Neural progenitor cell (in vitro differentiated cells): Measurements from ENCODE around the gene ATP10A. TPM values are rescaled to one million over a fixed set of nuclear protein-coding genes. Genes with fewer than 3 reads are reported as not detected.
"Not testable (repeated sequence)": the region's sequence is repeated elsewhere in the genome, so short reads cannot be mapped to it uniquely, and the experiment has no call there.

Source experiments
- DNase-seq: peaks from one replicate; pipeline ENCODE4 v3.0.0-alpha.2; 2016; ENCODE audit warnings: low spot score
- H2AFZ ChIP-seq: fragments of 200-600 bp; sonication (generic); replicated peaks from 2 replicates; pipeline ENCODE4 v1.6.1; 2016; ENCODE audit warnings: antibody characterized with exemption
- H3F3A ChIP-seq: fragments of 200-600 bp; sonication (generic); 2 replicates; pipeline ENCODE4 v1.6.1; 2016; ENCODE audit warnings: antibody characterized with exemption, low read depth
- H3K27ac ChIP-seq: fragments of 200-600 bp; sonication (generic); 2 replicates; pipeline ENCODE4 v1.5.1; 2016; ENCODE audit warnings: mild to moderate bottlenecking
- H3K27me3 ChIP-seq: fragments of 200-600 bp; sonication (generic); 2 replicates; pipeline ENCODE4 v1.6.1; 2016; ENCODE audit warnings: mild to moderate bottlenecking, moderate library complexity
- H3K36me3 ChIP-seq: fragments of 200-600 bp; sonication (generic); 2 replicates; pipeline ENCODE4 v1.5.1; 2016
- H3K4me1 ChIP-seq: fragments of 200-600 bp; sonication (generic); 2 replicates; pipeline ENCODE4 v1.6.1; 2016; ENCODE audit warnings: mixed run types
- H3K4me2 ChIP-seq: fragments of 200-600 bp; sonication (generic); 2 replicates; pipeline ENCODE4 v1.6.1; 2016
- H3K4me3 ChIP-seq: fragments of 200-600 bp; sonication (generic); 2 replicates; pipeline ENCODE4 v1.5.1; 2016
- H3K79me2 ChIP-seq: fragments of 200-600 bp; sonication (generic); 2 replicates; pipeline ENCODE4 v1.6.1; 2016; ENCODE audit warnings: low read depth
- H3K9ac ChIP-seq: fragments of 200-600 bp; sonication (generic); 2 replicates; pipeline ENCODE4 v1.6.1; 2016
- H3K9me3 ChIP-seq: fragments of 200-600 bp; sonication (generic); 2 replicates; pipeline ENCODE4 v1.5.1; 2016; ENCODE audit warnings: low read depth
- H4K20me1 ChIP-seq: fragments of 200-600 bp; sonication (generic); 2 replicates; pipeline ENCODE4 v1.6.1; 2016; ENCODE audit warnings: low read depth
- H3K27ac Mint-ChIP-seq: 3 replicates; pipeline ENCODE4 v1.8.0; 2021; ENCODE audit warnings: mixed read lengths
- H3K27me3 Mint-ChIP-seq: 2 replicates; pipeline ENCODE4 v1.8.0; 2022; ENCODE audit warnings: low read depth, mild to moderate bottlenecking, inconsistent platforms, moderate library complexity, mixed read lengths; ENCODE audit not compliant: insufficient read depth
- H3K36me3 Mint-ChIP-seq: 3 replicates; pipeline ENCODE4 v1.8.0; 2021; ENCODE audit warnings: mixed read lengths
- H3K4me1 Mint-ChIP-seq: 3 replicates; pipeline ENCODE4 v1.8.0; 2021; ENCODE audit warnings: mixed read lengths
- H3K4me3 Mint-ChIP-seq: 3 replicates; pipeline ENCODE4 v1.8.0; 2021; ENCODE audit warnings: mild to moderate bottlenecking, moderate library complexity, mixed read lengths
- H3K9me3 Mint-ChIP-seq: 3 replicates; pipeline ENCODE4 v1.8.0; 2020; ENCODE audit warnings: mixed read lengths
- CTCF ChIP-seq: fragments of 200-600 bp; sonication (generic); IDR thresholded peaks from 2 replicates; pipeline ENCODE4 v1.5.1; 2017; ENCODE audit warnings: antibody characterized with exemption, mild to moderate bottlenecking
- EZH2 ChIP-seq: fragments of 200-600 bp; sonication (generic); IDR thresholded peaks from 2 replicates; pipeline ENCODE4 v1.6.1; 2017; ENCODE audit warnings: antibody characterized with exemption, mild to moderate bottlenecking, moderate library complexity
- EZH2phosphoT487 ChIP-seq: fragments of 200-600 bp; sonication (generic); IDR thresholded peaks from 2 replicates; pipeline ENCODE4 v1.6.1; 2017; ENCODE audit warnings: antibody characterized with exemption
- total RNA-seq: library from RNA; depleted of rRNA; stranded (reverse); fragments of >200 nt; gene quantifications from 2 replicates; pipeline ENCODE4 v1.2.3, GENCODE V29; 2015; ENCODE audit warnings: low replicate concordance

ATP10A gene
- total RNA-seq, 1 donor from 2014 or later, result 0.32 TPM

GRCh38 chr15:25774871-25775270 lies 88.3 kb downstream of the ATP10A start:
- Mint-ChIP-seq H3K4me1 (peaks cover 38% of the 10 kb centered on the region), H3K27me3 (peaks cover 2% of the 10 kb centered on the region), H3K4me3 (no peak overlapping the region), H3K27ac (peak overlapping the region; percentile 61), H3K36me3 (peaks cover 1% of the 10 kb centered on the region), H3K9me3 (no peaks in the 10 kb centered on the region)
- Histone ChIP-seq H3F3A (no peaks in the 10 kb centered on the region), H2AFZ (no peak overlapping the region), H3K27ac (no peak overlapping the region), H3K4me2 (peak overlapping the region; percentile 45), H3K79me2 (no peaks in the 10 kb centered on the region), H3K9ac (no peak overlapping the region), H3K27me3 (no peaks in the 10 kb centered on the region), H3K9me3 (no peaks in the 10 kb centered on the region), H3K4me1 (peaks cover 16% of the 10 kb centered on the region), H3K4me3 (no peak overlapping the region), H3K36me3 (no peaks in the 10 kb centered on the region), H4K20me1 (no peaks in the 10 kb centered on the region)
- TF ChIP-seq CTCF, result no peak
- no peak for TF ChIP-seq EZH2phosphoT487
- no peak for TF ChIP-seq EZH2
- DNase-seq, result no peak

- H3K36me3 ChIP-seq, result no peaks in the 10 kb centered on the region
- no peak for TF ChIP-seq EZH2
- no peak for TF ChIP-seq CTCF
- no peak for TF ChIP-seq EZH2phosphoT487
- no peak overlapping the region for H2AFZ ChIP-seq
- Mint-ChIP-seq H3K36me3 (no peaks in the 10 kb centered on the region), H3K4me1 (peaks cover 35% of the 10 kb centered on the region), H3K27ac (no peak overlapping the region), H3K27me3 (peaks cover 5% of the 10 kb centered on the region), H3K4me3 (no peak overlapping the region), H3K9me3 (no peaks in the 10 kb centered on the region)
- DNase-seq, result no peak
- no peak overlapping the region for H3K4me3 ChIP-seq
- H3K27me3 ChIP-seq, result no peaks in the 10 kb centered on the region
- H3K9ac ChIP-seq, result no peak overlapping the region
- H3K79me2 ChIP-seq, result no peaks in the 10 kb centered on the region
- H3K4me2 ChIP-seq, result no peak overlapping the region
- no peak overlapping the region for H3K27ac ChIP-seq
- no peaks in the 10 kb centered on the region for H3F3A ChIP-seq
- H3K4me1 ChIP-seq, result peaks cover 16% of the 10 kb centered on the region
- H4K20me1 ChIP-seq, result no peaks in the 10 kb centered on the region
- no peaks in the 10 kb centered on the region for H3K9me3 ChIP-seq
Measured at GRCh38 chr15:25773248-25773647, 89.9 kb downstream of the ATP10A start.

DNA sequence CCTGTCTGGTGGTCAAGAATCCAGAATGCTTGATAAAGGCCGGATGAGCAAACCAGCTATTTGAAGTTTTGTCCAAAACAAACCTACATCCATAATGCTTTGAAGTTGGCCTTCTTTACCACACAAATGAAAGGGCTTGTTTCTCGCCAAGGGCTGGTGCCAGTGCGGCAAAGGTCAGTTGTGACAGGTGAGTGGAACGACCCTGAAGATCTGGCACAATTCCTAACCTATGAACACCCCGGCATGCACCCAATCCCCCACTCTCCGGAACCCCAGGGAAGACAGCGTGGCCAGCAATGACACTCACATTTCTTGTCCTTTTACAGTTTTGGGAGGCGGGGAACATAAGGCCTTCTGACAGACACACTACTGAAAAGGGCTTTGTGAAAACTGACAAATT lies 90.6 kb downstream of the ATP10A start:
- peaks cover 35% of the 10 kb centered on the region for H3K4me1 Mint-ChIP-seq
- H3F3A ChIP-seq, result no peaks in the 10 kb centered on the region
- no peak overlapping the region for H3K4me3 ChIP-seq
- no peak overlapping the region for H3K9ac ChIP-seq
- H3K27me3 Mint-ChIP-seq, result peaks cover 5% of the 10 kb centered on the region
- no peaks in the 10 kb centered on the region for H3K9me3 ChIP-seq
- no peaks in the 10 kb centered on the region for H4K20me1 ChIP-seq
- no peak overlapping the region for H3K27ac Mint-ChIP-seq
- no peaks in the 10 kb centered on the region for H3K9me3 Mint-ChIP-seq
- DNase-seq, result no peak
- no peaks in the 10 kb centered on the region for H3K27me3 ChIP-seq
- H2AFZ ChIP-seq, result no peak overlapping the region
- H3K4me3 Mint-ChIP-seq, result no peak overlapping the region
- TF ChIP-seq EZH2 (no peak), EZH2phosphoT487 (no peak), CTCF (no peak)
- no peaks in the 10 kb centered on the region for H3K36me3 ChIP-seq
- H3K27ac ChIP-seq, result no peak overlapping the region
- no peaks in the 10 kb centered on the region for H3K36me3 Mint-ChIP-seq
- H3K4me2 ChIP-seq, result no peak overlapping the region
- H3K4me1 ChIP-seq, result peaks cover 16% of the 10 kb centered on the region
- H3K79me2 ChIP-seq, result no peaks in the 10 kb centered on the region

DNA sequence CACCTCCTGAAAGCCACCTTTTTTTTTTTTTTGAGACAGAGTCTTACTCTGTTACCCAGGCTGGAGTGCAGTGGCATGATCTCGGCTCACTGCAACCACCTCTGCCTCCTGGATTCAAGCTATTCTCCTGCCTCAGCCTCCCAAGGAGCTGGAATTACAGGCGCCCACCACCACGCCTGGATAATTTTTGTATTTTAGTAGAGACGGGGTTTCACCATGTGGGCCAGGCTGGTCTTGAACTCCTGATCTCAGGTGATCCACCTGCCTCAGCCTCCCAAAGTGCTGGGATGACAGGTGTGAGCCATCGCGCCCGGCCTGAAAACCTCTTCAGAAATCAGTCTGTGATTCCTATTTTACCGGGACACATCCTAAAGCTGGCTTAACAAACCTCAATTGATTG lies 91.4 kb downstream of the ATP10A start:
- H3K27ac ChIP-seq, H3K79me2 ChIP-seq, H3F3A ChIP-seq, H3K27me3 ChIP-seq, H3K4me2 ChIP-seq, H3K27me3 Mint-ChIP-seq, H3K36me3 Mint-ChIP-seq, DNase-seq, H3K4me3 ChIP-seq, H3K36me3 ChIP-seq, H3K4me3 Mint-ChIP-seq, H3K9ac ChIP-seq, H4K20me1 ChIP-seq, H2AFZ ChIP-seq, H3K9me3 Mint-ChIP-seq, H3K9me3 ChIP-seq: not testable (repeated sequence)
- peak overlapping the region; percentile 79 for H3K27ac Mint-ChIP-seq
- peaks cover 16% of the 10 kb centered on the region for H3K4me1 ChIP-seq
- peaks cover 35% of the 10 kb centered on the region for H3K4me1 Mint-ChIP-seq
